ENCODE measurements around the gene CASQ1. TPM values are rescaled to one million over a fixed set of nuclear protein-coding genes. Genes with fewer than 3 reads are reported as not detected.

CASQ1 gene
- total RNA-seq, 1 donor from 2014 or later, result 0.39 TPM

DNA sequence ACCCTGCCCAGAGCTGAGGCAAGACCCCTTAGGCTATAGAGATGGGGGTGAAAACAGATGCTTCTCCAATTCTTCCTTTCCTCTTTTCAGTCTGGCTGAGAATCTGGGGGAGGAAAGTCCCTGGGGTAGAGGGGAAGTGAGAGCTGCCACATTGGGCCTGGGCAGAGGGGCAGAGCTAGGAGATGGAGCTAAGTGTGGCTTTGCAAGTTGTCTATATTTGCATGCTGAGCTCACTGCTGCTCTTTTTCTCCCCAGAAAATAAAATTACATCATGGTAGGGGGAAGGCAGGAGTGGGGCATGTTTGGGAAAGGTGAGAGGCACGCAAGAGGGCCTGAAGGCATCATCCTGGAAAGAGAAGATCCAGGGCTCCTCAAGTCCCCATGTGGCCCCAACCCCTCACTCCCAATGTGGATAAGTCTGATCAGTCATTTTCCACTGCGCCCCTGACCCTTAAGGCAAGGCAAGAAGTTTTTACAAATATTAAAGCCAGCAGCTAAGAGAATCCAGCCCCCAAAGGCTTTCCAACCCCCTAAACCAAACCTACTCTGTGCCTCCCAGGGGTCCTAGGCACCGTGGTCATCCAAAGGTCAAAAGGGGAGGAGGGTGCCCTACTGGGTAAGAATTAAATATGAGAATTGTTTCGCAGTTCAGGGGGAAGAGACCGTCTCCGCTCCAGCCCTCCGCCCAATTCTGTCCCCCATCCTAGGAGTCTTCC, 14.3 kb downstream of the CASQ1 start:
- no peak for DNase-seq (ENCODE audit: low spot score)

DNA sequence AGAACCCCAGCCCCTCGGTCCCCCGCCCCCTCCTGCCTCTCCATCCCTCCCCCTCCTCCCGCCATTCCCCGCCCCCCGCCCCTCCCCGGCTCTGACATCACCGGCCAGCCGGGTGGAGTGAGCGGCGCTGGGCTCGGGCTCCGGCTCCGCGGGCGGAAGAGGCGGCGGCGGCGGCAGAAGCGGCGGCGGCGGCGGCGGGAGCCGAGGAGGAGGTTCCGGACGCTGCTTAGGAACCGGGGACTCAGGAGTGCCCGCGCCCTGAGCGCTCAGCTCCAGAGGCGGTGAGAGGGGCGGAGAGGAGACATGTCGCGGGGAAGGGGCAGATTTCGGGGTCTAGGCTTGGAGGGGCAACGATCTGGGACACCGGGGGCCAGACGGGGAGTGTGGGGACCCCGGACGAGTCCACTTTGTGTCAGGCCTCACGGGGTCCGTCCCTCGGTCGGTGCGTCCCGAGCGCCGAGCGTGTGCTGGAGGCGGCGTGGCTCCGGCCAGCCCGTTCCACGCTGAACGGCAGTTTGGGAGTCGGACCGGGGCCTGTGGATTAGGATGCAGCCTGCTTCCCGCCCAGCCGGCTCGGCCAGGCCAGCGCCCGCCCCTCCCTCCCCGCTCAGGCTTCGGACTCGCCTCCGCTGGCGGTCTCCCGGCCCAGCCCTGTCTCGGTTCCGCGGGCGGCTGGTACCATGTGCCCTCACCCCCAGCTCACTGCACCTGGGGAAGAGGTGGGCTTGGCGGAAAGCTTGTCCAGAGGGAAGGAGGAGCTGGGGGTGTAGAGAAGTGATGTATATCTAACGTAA, 15.1 kb downstream of the CASQ1 start, which contains the start of gene PEA15:
Gene PEA15, plus strand, starts transcription at position 143 of the 794 bp plus-strand sequence. CDS start 6,161 bp downstream, outside the sequence.
- DNase-seq (ENCODE audit: low spot score), result peak; percentile 92

DNA sequence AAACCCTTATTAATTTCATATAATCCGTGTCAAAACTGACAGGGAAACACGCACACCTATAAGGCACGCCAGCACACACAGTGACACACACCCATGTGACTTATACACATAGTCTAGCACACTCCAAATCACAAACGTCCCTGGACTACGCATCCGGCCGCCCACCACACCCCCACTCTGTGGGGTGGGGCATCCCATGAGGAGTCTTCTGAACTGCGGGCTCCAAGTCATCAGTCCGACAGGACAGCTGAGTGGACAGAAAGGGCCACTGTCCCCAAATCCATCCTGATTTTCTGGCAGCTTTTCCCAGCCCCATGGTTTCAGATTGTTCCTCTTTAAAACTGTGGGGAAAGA, 15.6 kb downstream of the CASQ1 start:
- no peak for DNase-seq (ENCODE audit: low spot score)

DNA sequence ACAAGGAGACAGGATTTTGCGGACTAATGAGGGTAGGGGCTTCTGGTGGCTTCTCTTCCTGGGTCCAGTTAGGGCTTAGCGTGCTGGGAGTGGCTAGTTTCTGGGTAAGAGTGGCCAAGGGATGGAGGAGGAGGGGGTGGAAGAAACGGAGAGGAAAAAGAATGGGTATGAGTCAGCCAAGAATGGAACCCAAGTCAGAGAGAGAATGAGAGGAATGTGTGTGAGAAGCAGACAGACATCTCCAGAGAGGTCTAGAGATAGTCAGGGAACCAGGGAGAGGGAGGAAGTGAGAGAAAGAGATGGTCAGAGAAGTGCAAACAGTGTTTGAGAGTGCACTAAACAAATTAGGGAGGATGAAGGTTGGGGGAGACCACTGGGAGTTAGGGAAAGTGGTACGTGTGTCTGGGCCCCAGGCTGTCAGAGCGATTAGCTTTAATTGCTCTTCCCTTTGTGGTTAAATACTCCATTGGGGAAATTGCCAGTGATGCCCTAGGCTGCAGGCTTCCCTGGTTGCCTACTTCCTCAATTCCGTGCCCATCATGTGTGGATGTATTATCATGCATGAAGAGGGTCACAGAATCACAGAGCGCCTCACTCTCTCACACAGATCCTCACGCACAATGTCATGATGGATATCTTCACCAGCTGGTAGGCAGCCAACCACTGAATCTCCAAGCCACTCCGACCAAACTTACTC, 16.2 kb downstream of the CASQ1 start:
- no peak for DNase-seq (ENCODE audit: low spot score)

DNA sequence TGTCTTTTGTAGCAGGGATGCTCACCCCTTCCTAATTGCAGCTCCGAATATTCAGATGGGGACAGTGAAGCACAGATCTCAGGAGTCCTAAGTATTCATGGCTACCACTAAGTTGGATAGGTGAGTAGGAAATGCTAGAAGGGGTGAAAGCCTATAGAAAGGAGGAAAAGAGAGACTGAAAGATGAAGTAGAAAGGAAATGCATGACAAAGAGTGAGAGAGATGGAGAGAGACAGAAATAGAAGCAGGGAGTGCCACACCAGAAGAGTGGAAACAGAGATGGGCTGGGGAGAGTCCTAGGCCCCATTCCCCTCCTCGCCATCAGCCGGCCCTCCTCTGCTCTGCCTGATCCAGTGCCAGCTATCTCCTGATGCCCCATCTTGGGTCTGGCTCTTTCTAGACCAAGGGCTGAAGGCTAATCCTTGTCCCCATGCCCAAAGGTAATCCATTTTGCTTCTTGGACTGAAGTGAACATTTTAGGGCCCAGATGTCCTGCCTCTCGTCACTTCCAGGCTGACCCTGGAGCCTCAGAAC, 16.8 kb downstream of the CASQ1 start:
- no peak for DNase-seq (ENCODE audit: low spot score)

DNA sequence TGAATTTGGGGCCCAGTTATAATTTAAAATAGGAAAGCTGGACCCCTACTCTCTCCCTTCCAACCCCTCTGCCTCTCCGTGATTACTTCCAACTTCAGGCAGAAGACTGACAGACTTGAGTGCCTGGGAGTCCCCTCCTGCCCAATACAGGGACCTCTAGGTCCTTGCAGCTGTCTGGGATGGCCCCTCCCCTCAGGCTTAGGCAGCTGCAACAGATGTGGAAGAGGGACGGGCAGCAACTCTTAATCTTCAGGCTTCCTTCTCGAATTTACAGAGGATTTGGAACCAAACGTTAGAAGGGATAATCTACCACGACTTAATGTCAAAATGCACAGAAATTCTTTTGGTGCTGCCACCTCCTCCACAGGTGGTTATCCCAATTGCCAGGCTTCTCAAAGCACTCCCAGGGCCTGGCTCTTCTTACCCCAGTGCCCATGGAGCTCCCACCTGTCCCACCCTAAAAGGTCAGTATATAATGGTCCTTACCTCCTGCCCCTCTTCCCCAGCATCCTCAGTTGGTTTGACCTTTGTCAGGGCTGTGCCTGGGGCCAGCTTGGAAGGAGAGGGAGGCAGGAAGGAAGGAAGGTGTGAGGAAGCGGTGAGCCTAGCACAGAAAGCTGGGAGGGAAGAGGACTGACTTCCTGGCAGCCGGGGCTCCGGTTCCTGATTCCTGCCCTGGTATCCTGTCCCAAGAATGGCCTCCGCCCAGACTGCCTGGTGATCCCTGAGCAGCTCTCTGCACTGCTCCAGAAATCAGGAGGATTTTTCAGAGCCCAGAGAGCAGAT, 17.6 kb downstream of the CASQ1 start:
- DNase-seq (ENCODE audit: low spot score), result no peak

DNA sequence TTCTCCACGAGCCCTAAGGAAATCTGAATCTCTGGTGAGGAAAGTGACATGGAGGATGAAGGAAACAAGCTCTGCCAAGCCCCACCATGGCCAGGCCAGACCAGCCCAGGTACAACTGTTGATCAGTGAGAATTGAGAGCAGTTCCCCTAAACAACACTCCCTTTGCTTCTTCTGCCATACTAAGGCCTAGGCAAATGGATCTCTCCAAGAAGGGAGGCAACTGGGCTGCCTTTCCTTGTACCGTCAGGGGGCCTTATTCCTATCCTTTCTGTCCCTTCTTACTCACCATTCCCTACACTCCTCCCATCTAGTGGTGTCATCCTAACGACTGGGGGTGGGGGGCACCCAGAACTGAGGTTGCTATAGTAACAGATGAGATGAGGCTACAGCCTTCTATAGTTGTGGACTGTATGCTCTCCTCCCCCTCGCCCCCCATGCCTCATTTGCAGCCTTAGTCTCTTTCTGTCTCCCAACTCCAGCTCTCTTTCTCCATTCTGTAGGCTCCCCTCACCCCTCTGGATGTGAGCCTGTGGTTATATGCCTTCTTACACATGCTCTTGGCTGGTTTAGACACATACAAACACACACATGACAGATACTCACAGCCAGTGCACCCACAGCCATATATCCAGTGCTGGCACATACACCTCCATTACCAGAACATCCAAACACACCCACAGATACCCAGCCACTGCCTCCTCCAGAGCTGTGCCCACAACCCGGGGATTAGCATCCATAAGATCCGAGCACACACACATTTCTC, 18.4 kb downstream of the CASQ1 start:
- DNase-seq (ENCODE audit: low spot score), result no peak

DNA sequence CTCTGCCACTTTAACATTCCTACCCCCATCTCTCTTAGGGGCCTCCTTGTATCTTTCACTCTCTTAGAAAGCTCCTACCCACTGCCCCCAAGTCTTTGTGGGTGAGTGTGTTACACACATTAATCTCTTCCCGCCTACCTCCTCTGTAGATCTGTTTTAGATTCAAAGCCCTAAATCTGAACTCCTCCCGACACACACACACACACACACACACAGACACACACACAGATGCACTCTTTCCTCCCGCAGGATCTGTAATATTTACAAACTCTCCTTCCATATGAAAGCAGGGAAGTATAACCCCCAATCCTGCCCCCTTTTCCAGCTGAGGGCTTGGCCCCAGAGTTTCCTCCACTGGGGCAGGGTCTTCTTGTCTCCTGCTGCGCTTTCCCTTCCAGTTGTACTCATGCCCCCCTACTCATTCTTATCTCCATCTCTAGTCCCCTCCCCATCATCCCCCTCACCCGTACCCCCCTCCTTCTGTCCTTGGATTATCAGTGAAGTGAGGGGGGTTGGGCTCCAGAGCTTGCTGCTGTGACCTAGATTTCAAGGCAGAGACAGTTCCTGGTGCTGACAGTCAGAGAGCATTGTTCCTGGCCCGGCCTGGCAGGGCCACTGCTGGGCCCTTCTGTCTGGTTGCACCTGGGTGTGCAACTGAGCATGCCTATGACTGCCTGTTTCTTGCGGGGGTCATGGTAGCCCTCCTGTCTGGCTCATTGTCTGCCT, 19.1 kb downstream of the CASQ1 start:
- DNase-seq (ENCODE audit: low spot score), result no peak

DNA sequence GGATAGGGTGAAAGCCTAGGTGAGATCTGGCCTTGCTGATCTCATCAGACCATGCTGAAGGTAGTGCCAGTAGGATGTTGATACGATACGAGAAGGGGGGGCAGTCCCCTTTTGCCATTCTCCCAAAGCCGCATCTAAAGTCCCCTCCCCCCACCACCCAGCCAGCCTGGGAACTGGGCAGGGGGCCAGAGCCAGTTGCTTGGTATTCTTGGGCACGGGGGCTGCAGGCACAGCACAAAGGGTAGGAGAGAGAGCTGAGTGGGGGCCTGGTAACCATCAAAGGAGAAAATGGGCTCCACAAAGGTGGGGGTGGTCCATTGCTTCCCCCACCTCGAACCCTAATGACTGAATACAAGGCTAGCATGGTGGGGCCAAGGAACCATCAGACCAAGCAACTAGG, 20.2 kb downstream of the CASQ1 start:
- DNase-seq (ENCODE audit: low spot score), result no peak

DNA sequence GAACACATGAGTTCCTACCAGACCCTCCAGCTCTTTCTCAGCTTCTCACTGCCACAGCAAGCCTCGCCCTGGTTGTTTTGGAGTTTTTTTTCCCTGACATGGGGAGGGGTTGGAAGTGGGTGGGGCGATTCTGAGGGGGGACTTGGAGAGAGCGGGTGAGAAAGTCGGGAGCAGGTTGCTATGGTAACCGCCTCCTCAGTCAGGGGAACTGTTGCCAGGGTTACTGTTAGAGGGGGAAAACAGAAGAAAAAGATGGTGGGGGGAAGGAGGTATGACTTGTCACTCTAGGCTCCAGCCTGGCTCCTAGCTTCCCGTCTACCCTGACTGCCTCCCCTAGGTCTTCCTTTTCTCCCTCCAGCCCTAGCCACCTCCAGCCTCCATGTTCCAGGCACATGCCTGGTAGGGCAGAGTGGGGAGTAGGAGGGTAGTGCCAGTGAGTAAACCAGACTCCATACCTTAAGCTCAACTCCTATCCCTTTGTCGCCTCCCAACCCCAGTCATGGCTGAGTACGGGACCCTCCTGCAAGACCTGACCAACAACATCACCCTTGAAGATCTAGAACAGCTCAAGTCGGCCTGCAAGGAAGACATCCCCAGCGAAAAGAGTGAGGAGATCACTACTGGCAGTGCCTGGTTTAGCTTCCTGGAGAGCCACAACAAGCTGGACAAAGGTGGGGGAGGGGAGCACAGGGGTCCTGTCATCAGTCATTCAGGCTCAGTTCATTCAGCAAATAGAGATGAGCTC, 20.8 kb downstream of the CASQ1 start:
- DNase-seq (ENCODE audit: low spot score), result no peak

DNA sequence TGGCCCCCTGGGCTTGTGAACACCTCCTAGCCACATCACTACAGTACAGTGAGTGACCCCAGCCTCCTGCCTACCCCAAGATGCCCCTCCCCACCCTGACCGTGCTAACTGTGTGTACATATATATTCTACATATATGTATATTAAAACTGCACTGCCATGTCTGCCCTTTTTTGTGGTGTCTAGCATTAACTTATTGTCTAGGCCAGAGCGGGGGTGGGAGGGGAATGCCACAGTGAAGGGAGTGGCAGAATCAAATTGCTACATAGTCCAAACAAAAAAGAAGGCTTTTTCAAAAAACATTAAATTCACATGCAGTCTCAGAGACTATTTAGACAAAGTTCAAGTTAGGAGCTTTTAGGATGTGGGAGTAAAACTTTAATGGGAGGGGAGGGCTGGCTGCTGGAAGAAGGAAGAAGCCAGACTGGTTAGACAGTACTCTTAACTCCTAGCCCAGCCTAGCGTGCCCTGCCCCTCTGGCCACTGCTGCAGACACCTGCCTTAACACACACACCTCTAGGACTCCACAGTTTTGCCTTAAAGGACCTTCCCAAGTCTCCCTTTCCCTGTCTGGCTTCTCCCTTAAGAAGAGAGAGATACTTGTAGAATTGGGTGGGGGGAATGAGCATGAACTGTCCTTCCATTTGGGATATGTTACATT, 24.2 kb downstream of the CASQ1 start:
- no peak for DNase-seq (ENCODE audit: low spot score)

DNA sequence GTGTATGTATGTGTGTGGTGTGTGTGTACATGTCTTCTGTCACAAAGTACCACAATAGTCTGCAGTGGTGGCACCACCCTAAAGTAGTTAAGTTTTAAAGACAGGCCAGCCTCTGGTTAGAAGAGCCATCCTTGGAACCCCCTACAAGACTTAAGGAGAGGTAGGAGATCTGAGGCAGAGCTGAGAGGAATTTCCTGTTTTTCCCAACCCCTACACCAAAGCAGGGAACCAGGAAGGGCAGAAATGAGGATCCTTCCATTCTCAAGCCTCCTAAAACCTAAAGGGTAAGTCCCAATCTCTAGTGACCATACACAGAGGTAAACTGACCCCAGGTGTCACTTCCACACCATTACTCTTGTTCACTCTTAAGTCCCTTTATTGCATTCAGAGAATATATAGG, 25.9 kb downstream of the CASQ1 start:
- no peak for DNase-seq (ENCODE audit: low spot score)

DNA sequence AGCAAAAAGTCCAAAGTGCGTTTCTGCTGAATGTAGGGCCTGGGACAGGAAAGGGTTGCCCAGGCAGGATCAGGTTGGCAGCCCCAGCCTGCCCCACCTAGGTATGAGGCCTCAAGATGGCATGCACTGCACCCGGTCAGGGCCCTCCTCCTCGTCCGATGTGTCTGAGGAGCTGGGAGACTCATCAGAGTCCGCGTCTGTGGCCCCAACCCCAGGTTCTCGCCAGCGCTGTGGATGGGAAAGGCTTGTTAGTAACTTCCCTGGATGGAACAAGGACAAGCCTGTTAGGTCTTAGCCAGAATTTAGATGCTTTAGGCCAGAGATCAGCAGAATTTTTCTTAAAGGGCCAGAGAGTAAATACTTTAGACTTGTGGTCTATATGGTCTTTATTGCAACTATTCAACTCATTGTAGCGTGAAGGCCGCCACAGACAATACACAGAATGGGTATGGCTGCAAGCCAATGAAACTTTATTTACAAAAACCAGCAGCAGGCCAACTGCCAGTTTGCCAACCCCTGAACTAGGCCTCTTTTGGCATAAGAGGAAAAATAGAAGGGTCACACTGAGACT, 27.2 kb downstream of the CASQ1 start:
- no peak for DNase-seq (ENCODE audit: low spot score)

DNA sequence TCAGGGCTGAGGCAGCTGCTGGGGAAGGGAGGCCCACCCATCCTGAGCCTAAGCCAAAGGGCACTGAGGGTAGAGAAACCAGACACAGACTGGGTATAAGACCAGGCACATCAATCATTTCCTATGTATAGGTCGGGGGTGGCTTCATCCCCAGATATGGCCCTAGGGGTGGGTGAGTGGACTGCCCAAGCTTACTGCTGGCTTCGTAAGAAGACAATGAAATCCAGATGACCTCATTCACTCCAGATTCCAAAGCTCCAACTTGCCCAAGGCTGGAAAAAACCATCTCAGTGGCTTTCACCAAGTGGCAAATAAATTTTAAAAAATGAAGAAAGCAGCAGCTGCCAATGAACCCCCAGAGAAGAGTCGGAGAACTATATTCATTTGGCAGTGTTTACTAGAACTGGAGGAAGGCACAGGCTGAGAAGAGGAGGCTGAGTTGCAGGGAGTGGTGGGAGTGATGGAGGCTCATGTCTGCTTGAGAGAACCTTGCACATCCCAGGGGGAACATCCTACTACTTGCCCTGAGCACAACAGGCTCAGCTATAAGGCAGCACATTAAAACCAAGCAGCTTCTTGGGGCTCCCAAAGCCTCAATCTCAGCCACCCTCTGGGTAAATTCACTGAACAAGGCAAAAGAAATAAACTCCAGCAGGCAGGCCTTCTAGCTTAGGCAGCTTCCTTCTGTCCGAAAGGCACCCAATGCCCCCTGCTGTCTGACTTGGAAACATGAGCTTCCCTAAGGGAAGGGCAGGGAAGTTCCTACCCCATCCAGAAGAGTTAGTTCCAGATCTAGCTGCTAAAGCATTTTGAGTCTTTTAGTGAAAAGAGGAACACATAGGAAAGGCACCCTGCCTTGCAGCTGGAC, 28.9 kb downstream of the CASQ1 start:
- DNase-seq (ENCODE audit: low spot score), result no peak

DNA sequence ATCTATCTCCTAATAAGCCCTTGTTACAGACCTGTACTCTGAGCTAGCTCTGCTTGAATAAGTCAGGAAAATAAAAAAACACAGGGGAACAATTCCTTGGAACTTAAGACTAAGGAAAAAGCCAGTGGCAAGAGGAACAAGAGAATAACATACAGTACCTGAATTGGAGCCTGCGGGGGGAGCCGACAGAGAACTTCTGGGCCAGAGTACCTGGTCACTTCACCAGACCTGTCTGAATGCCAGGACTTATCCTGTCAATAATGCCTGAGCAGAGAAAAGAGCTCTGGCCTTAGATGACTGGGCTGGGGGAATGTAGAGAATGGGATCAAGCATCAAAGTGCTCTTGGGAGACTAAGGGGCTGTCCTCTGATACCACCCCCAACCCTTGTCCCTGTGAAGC, 29.9 kb downstream of the CASQ1 start:
- DNase-seq (ENCODE audit: low spot score), result no peak

DNA sequence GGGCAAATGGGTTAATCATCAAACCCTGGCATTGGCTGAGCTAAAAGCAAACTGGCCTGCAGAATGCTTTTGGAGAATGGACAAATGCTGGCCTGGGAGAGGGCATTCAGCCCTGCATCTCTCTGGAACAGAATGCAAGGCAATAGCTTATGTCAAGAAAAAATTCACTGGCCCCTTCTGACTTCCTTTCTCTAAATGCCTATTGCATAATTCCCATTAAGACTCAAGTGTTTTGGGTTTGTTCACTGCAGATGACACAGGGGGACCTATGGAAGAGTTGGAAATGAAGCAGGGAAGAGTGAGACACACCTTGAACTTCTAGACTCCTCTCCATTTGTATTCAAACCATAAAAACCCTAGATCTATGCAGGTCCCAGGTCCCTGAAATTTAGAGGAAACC, 30.7 kb downstream of the CASQ1 start:
- DNase-seq (ENCODE audit: low spot score), result no peak

DNA sequence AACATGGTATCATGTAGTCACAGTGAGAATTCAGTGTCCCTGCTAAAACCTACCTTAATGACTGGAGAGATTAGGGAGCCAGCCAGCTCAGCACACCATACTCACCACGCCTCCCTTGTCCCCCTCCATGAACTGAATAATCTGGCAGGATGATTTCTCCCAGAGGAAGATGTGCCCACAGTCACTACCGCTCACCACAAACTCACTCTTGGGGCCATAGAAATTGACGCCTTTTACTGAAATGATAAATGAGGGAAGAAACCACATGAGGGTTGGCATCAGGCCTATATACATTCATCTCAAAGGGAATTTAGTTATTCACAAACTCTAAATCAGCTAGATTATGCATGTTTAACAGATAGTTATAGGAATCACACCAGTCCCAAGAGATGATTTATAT, 32.2 kb downstream of the CASQ1 start:
- no peak for DNase-seq (ENCODE audit: low spot score)
